SIG-M5 (cell line): ENCODE data around the gene ALOX5AP.
"Not testable (repeated sequence)": the region's sequence is repeated elsewhere in the genome, so short reads cannot be mapped to it uniquely, and the experiment has no call there.

Source experiments
- DNase-seq: peaks from one replicate; lab custom pipeline; 2025; lab: John Stamatoyannopoulos, UW

ALOX5AP gene

GRCh38 chr13:30737511-30738337 lies 2.4 kb downstream of the ALOX5AP start:
- peak; percentile 61 for DNase-seq

GRCh38 chr13:30738526-30739236 lies 3.3 kb downstream of the ALOX5AP start:
- no peak for DNase-seq

- no peak for DNase-seq
These were observed 3.8 kb downstream of the ALOX5AP start for GRCh38 chr13:30739237-30739528.

GRCh38 chr13:30739761-30740642 lies 4.7 kb downstream of the ALOX5AP start:
- DNase-seq, result peak; percentile 77

GRCh38 chr13:30742901-30743300 lies 7.6 kb downstream of the ALOX5AP start:
- no peak for DNase-seq

GRCh38 chr13:30743319-30744055 lies 8.1 kb downstream of the ALOX5AP start:
- no peak for DNase-seq

- DNase-seq, result peak; percentile 45
These were observed 8.8 kb downstream of the ALOX5AP start for GRCh38 chr13:30744056-30744680.

GRCh38 chr13:30744681-30745077 lies 9.3 kb downstream of the ALOX5AP start:
- DNase-seq, result no peak

- no peak for DNase-seq
These were observed 10.8 kb downstream of the ALOX5AP start for GRCh38 chr13:30745906-30746686.

- no peak for DNase-seq
These were observed 11.4 kb downstream of the ALOX5AP start for GRCh38 chr13:30746791-30747190.

GRCh38 chr13:30747845-30748244 lies 12.5 kb downstream of the ALOX5AP start:
- DNase-seq, result not testable (repeated sequence)

GRCh38 chr13:30748717-30749116 lies 13.4 kb downstream of the ALOX5AP start:
- DNase-seq, result no peak

- DNase-seq, result no peak
These were observed 14.7 kb downstream of the ALOX5AP start for GRCh38 chr13:30750036-30750435.

GRCh38 chr13:30751183-30751933 lies 16.0 kb downstream of the ALOX5AP start:
- no peak for DNase-seq

- DNase-seq, result no peak
These were observed 17.0 kb downstream of the ALOX5AP start for GRCh38 chr13:30752201-30752797.

- no peak for DNase-seq
These were observed 17.8 kb downstream of the ALOX5AP start for GRCh38 chr13:30753030-30753616.

- no peak for DNase-seq
These were observed 20.3 kb downstream of the ALOX5AP start for GRCh38 chr13:30755678-30756077.

GRCh38 chr13:30757026-30757742 lies 21.8 kb downstream of the ALOX5AP start:
- DNase-seq, result no peak
